Ovary (tissue), 9 donors: ENCODE measurements around the gene P3H2. TPM values are rescaled to one million over a fixed set of nuclear protein-coding genes. Genes with fewer than 3 reads are reported as not detected.
"Not testable (repeated sequence)": the region's sequence is repeated elsewhere in the genome, so short reads cannot be mapped to it uniquely, and the experiment has no call there.

Experiments used
- DNase-seq, 5 donors: peaks; one replicate each; pipeline ENCODE4 v3.0.0-alpha.2; 2019 to 2020
- H3K27ac ChIP-seq, 2 donors: fragments of 200-600 bp; one replicate each; pipeline versions ENCODE4 v1.5.1 to v1.8.0; 2019 to 2022
- H3K27me3 ChIP-seq: fragments of 200-600 bp; one replicate; pipeline ENCODE4 v1.8.0; 2022
- H3K36me3 ChIP-seq: fragments of 200-600 bp; sonication (generic); one replicate; pipeline ENCODE4 v1.5.1; 2019
- H3K4me1 ChIP-seq: one replicate; pipeline ENCODE4 v1.8.1; 2013; ENCODE audit warnings: mild to moderate bottlenecking, moderate library complexity; ENCODE audit not compliant: insufficient read depth
- H3K4me3 ChIP-seq: fragments of 200-600 bp; sonication (generic); one replicate; pipeline ENCODE4 v1.5.1; 2017
- H3K9me3 ChIP-seq, 2 donors: fragments of 200-600 bp in 1 of 2; sonication (generic) in 1 of 2; one replicate each; pipeline versions ENCODE4 v1.5.1 to v1.8.1; 2013 to 2019; ENCODE audit warnings: mild to moderate bottlenecking in 1 of 2, moderate library complexity in 1 of 2
- EP300 ChIP-seq: sonication (generic); formaldehyde crosslinking; IDR thresholded peaks from one replicate; pipeline ENCODE4 v1.6.1; 2017; ENCODE audit warnings: antibody characterized with exemption
- POLR2A ChIP-seq: fragments of 450-650 bp; IDR thresholded peaks from one replicate; pipeline ENCODE4 v1.6.1; 2017; ENCODE audit warnings: antibody characterized with exemption, mild to moderate bottlenecking, moderate library complexity
- WGBS, 3 donors: extraction: QIAGEN DNeasy Blood & Tissue Kit in 1 of 3; methylation state at CpG; one replicate each; pipeline versions ENCODE4 v1.1.5 to v1.1.7; 2013 to 2017; 5-methylcytosine and 5-hydroxymethylcytosine counted together
- intact Hi-C, 4 donors: fragments of 100-400 bp; cut with DNase I; formaldehyde crosslinking; loops; one replicate each; pipeline versions ENCODE4 v1.11.0 to v1.15.1; 2022 to 2023
- polyA plus RNA-seq, 2 donors: library from polyadenylated mRNA; stranded (reverse); fragments of 200-250 nt in 1 of 2; fragments of 350-450 nt in 1 of 2; fragmentation: Illumina TruSeq in 1 of 2; extraction: RNeasy Lipid Tissue Mini Kit (QIAGEN cat#74804) in 1 of 2; gene quantifications; one replicate each; pipeline ENCODE4 v1.2.3, GENCODE V29; 2013 to 2014
- total RNA-seq, 7 donors: library from RNA; depleted of rRNA in 2 of 7; stranded (reverse); fragments of >200 nt in 2 of 7; fragmentation: NEBNext Ultra II Directional in 3 of 7; extraction: Animal tissue kit (Norgen Biotek cat#: 25700) in 3 of 7; gene quantifications; one replicate each; pipeline versions ENCODE4 v1.1.0 to v1.2.4, GENCODE V29; 2016 to 2023
- TF ChIP-seq, protein P1 (sequence below), 3 donors: fragments of 450-650 bp in 2 of 3; fragments of 200-600 bp in 1 of 3; IDR thresholded peaks; one replicate each; pipeline versions ENCODE4 v1.5.1 to v1.8.0; 2016 to 2022; ENCODE audit warnings: antibody characterized with exemption in 3 of 3, mild to moderate bottlenecking in 1 of 3
- donor health status: DM: no; HTN: no; CAD: no; lungs with moderate emphysema.
- donor health status: DM: no; HTN: no; CAD: no.
- donor health status: Bipolar disorder and iron deficiency.
- donor health status: DM: yes; HTN: yes; CAD: no.
- donor health status: DM: no; HTN: no; CAD: no.
- donor health status: DM: yes; HTN: yes; CAD: no.

Gene P3H2
- total and polyA plus RNA-seq, 9 donors, result 10.6 to 359 (median 22.8) TPM

DNA sequence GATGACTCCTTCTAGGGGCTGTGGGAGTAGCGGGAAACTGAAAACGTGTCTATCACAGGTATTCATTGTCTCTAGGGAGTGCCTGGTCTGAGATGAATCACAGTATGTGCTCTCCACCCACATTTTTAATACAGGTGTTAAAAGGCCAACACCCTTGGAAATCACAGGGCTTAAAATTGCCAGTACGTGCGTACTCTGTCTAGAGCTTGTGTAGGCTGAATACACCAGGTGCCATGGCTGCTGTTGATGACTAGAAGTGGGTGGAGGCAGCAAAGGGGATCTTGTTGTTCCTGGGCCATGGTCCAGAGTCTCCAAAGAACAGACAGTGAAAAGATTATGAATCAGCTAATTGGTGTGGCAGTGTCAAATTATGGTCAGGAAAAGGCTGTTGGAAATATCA is 35.1 kb upstream of the P3H2 start:
- no peak for DNase-seq
- no peak overlapping the region for H3K27ac ChIP-seq
- 36 to 52% (median 39%) methylated on average over 4 of the region's 4 CpGs for WGBS, 3 donors
- no peak overlapping the region for H3K4me3 ChIP-seq
- TF ChIP-seq, protein P1, sequence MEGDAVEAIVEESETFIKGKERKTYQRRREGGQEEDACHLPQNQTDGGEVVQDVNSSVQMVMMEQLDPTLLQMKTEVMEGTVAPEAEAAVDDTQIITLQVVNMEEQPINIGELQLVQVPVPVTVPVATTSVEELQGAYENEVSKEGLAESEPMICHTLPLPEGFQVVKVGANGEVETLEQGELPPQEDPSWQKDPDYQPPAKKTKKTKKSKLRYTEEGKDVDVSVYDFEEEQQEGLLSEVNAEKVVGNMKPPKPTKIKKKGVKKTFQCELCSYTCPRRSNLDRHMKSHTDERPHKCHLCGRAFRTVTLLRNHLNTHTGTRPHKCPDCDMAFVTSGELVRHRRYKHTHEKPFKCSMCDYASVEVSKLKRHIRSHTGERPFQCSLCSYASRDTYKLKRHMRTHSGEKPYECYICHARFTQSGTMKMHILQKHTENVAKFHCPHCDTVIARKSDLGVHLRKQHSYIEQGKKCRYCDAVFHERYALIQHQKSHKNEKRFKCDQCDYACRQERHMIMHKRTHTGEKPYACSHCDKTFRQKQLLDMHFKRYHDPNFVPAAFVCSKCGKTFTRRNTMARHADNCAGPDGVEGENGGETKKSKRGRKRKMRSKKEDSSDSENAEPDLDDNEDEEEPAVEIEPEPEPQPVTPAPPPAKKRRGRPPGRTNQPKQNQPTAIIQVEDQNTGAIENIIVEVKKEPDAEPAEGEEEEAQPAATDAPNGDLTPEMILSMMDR (IDR thresholded peaks at IDR 0.05), result no peak
- no peak for TF ChIP-seq EP300
- no peak for TF ChIP-seq POLR2A
- intact Hi-C loops, result no loop called here
- H3K4me1 ChIP-seq, result peaks cover 5% of the 10 kb centered on the region
- H3K36me3 ChIP-seq, result no peaks in the 10 kb centered on the region
- no peaks in the 10 kb centered on the region for H3K9me3 ChIP-seq
- no peaks in the 10 kb centered on the region for H3K27me3 ChIP-seq

DNA sequence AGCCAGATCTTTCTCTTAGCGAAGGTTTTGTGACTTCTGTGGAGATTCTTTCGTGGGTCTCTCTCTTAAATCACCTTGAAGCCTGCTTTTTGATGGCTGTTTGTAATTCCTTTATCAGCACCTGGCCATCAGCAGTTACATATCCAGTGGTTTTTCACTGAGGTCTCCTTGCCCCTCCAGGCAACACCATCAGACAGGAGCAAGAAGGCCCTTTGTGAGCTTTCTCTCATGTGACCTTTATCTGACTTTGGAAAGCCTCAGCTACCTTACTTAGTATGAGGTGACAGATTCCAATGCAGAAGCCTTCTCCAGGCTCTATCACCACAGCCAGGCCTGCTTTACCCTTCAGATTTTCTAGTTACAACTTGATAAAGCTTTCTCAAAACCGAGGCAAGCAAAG is 30.0 kb upstream of the P3H2 start:
- Histone ChIP-seq H3K27ac (no peak overlapping the region), H3K4me1 (no peaks in the 10 kb centered on the region), H3K36me3 (no peaks in the 10 kb centered on the region), H3K9me3 (no peaks in the 10 kb centered on the region), H3K4me3 (no peak overlapping the region), H3K27me3 (no peaks in the 10 kb centered on the region)
- DNase-seq, result no peak
- TF ChIP-seq, protein P1 (IDR thresholded peaks at IDR 0.05), result no peak
- TF ChIP-seq POLR2A (no peak), EP300 (no peak)
- 82 to 87% (median 83%) methylated on average over 3 of the region's 3 CpGs for WGBS, 3 donors
- intact Hi-C loops, result no loop called here

- H3K27me3 ChIP-seq, DNase-seq, H3K36me3 ChIP-seq, H3K4me3 ChIP-seq, intact Hi-C loops, H3K4me1 ChIP-seq, H3K9me3 ChIP-seq, H3K27ac ChIP-seq: not testable (repeated sequence)
- WGBS, 3 donors, result 94 to 97% (median 95%) methylated on average over 6 of the region's 6 CpGs
Measured at GRCh38 chr3:190149830-190150619, 29.3 kb upstream of the P3H2 start.

- intact Hi-C loops, H3K4me3 ChIP-seq, H3K36me3 ChIP-seq, H3K27ac ChIP-seq, H3K9me3 ChIP-seq, DNase-seq, H3K4me1 ChIP-seq, H3K27me3 ChIP-seq: not testable (repeated sequence)
- 80 to 89% (median 80%) methylated on average over 7 of the region's 7 CpGs for WGBS, 3 donors
Measured at GRCh38 chr3:190144793-190145192, 24.1 kb upstream of the P3H2 start.

- H3K27ac ChIP-seq, result no peak overlapping the region
- no peak for DNase-seq
- TF ChIP-seq EP300, result no peak
- TF ChIP-seq, protein P1 (IDR thresholded peaks at IDR 0.05), result no peak
- no peak for TF ChIP-seq POLR2A
- no peak overlapping the region for H3K4me3 ChIP-seq
- no peaks in the 10 kb centered on the region for H3K27me3 ChIP-seq
- no peaks in the 10 kb centered on the region for H3K36me3 ChIP-seq
- 93 to 97% (median 93%) methylated on average over 3 of the region's 3 CpGs for WGBS, 3 donors
- no peaks in the 10 kb centered on the region for H3K4me1 ChIP-seq
- intact Hi-C loops, result no loop called here
- no peaks in the 10 kb centered on the region for H3K9me3 ChIP-seq
Measured at GRCh38 chr3:190142041-190142440, 21.3 kb upstream of the P3H2 start.
